HepG2 (cell line): ENCODE measurements around the gene IGF2BP3. TPM values are rescaled to one million over a fixed set of nuclear protein-coding genes. Genes with fewer than 3 reads are reported as not detected.

ENCODE experiments used
- ATAC-seq: fragments of 200-7000 bp; cut with Tn5 transposase; 3 replicates; pipeline ENCODE4 v1.9.1; 2020; ENCODE audit warnings: mild to moderate bottlenecking, moderate library complexity
- BruUV-seq: library from RNA; stranded (reverse); fragments of 400-500 nt; replicated peaks from 2 replicates; lab custom pipeline; 2021; lab: Mats Ljungman, UMichigan
- CTCF ChIA-PET: fragments of 300-600 bp; formaldehyde crosslinking; extraction: SDS; loops from one replicate; lab custom pipeline; 2021; ENCODE audit warnings: low total read pairs, inconsistent platforms, low intra/inter-chr PET ratio; lab: Yijun Ruan, JAX
- POLR2A ChIA-PET: fragments of 350-600 bp; sonication (Branson Sonifier 250); formaldehyde crosslinking; loops from one replicate; lab custom pipeline; 2020; ENCODE audit warnings: antibody characterized with exemption, inconsistent platforms; lab: Yijun Ruan, JAX
- DNase-seq: peaks from one replicate; pipeline ENCODE4 v3.0.0-alpha.2; 2015; ENCODE audit warnings: low spot score
- FAIRE-seq: peaks from 3 replicates; lab custom pipeline; 2011; peaks lifted over from hg19 to GRCh38; lab: Jason Lieb, UNC
- H2AFZ ChIP-seq: one replicate; pipeline ENCODE4 v1.6.1; 2011; ENCODE audit warnings: low read length, inconsistent platforms
- H3K27ac ChIP-seq: fragments of 300-600 bp; 3 replicates; pipeline ENCODE4 v1.8.0; 2011; ENCODE audit warnings: mixed run types, mild to moderate bottlenecking, mixed read lengths, low read length, inconsistent platforms; ENCODE audit not compliant: insufficient read depth; ENCODE audit errors: extremely low read length
- H3K27me3 ChIP-seq, 2 experiments: fragments of 200-600 bp in 1 of 2; 2 replicates in 1 of 2; 3 replicates in 1 of 2; pipeline versions ENCODE4 v1.6.0 to v1.8.0; 2011; ENCODE audit warnings: low read length in 2 of 2, mild to moderate bottlenecking in 2 of 2, moderate library complexity in 2 of 2, inconsistent platforms in 1 of 2; ENCODE audit not compliant: insufficient read depth in 2 of 2, control insufficient read depth in 1 of 2
- H3K36me3 ChIP-seq, 2 experiments: fragments of 200-600 bp in 1 of 2; replicated peaks in 1 of 2; 2 replicates in 1 of 2; 3 replicates in 1 of 2; pipeline versions ENCODE4 v1.5.1 to v1.8.0; 2011; ENCODE audit warnings: low read length in 2 of 2, inconsistent platforms in 1 of 2; ENCODE audit not compliant: insufficient read depth in 2 of 2, control insufficient read depth in 1 of 2
- H3K4me1 ChIP-seq: 2 replicates; pipeline ENCODE4 v1.5.1; 2012; ENCODE audit warnings: low read length, inconsistent platforms; ENCODE audit not compliant: insufficient read depth
- H3K4me2 ChIP-seq: 2 replicates; pipeline ENCODE4 v1.6.0; 2011; ENCODE audit warnings: low read depth, low read length, inconsistent platforms
- H3K4me3 ChIP-seq, 3 experiments: fragments of 200-600 bp in 1 of 3; sonication (generic), shearing (Covaris generic) in 1 of 3; replicated peaks in 1 of 3; 2 replicates each; pipeline ENCODE4 v1.5.1; 2011 to 2016; ENCODE audit warnings: low read length in 3 of 3, inconsistent platforms in 2 of 3, low read depth in 2 of 3, mild to moderate bottlenecking in 2 of 3, control low read depth in 1 of 3, mixed read lengths in 1 of 3; ENCODE audit not compliant: insufficient read depth in 1 of 3
- H3K79me2 ChIP-seq: one replicate; pipeline ENCODE4 v1.6.1; 2011; ENCODE audit warnings: low read length, inconsistent platforms; ENCODE audit not compliant: insufficient read depth
- H3K9ac ChIP-seq: 2 replicates; pipeline ENCODE4 v1.6.0; 2011; ENCODE audit warnings: mild to moderate bottlenecking, low read depth, low read length, inconsistent platforms; ENCODE audit not compliant: insufficient read depth
- H3K9me3 ChIP-seq: 2 replicates; pipeline ENCODE4 v1.5.1; 2012; ENCODE audit warnings: mild to moderate bottlenecking, low read length
- H4K20me1 ChIP-seq: 2 replicates; pipeline ENCODE4 v1.6.0; 2011; ENCODE audit warnings: inconsistent platforms, mild to moderate bottlenecking, low read length, moderate library complexity; ENCODE audit not compliant: insufficient read depth
- EEA1 ChIP-seq: sonication (generic); formaldehyde crosslinking; IDR thresholded peaks from 2 replicates; pipeline ENCODE4 v1.5.1; 2020; ENCODE audit warnings: mild to moderate bottlenecking, missing genetic modification reagents, borderline replicate concordance
- EHMT2 ChIP-seq: fragments of 200-600 bp; sonication (generic); IDR thresholded peaks from 2 replicates; pipeline ENCODE4 v1.7.0; 2017; ENCODE audit warnings: antibody characterized with exemption, low read depth, low read length, borderline replicate concordance
- GATAD2A ChIP-seq: IDR thresholded peaks from 2 replicates; pipeline ENCODE4 v1.6.1; 2016
- KAT7 ChIP-seq: IDR thresholded peaks from 2 replicates; pipeline ENCODE4 v1.6.1; 2018; ENCODE audit warnings: borderline replicate concordance, missing compliant biosample characterization
- ONECUT2 ChIP-seq: sonication (generic); formaldehyde crosslinking; IDR thresholded peaks from 2 replicates; pipeline ENCODE4 v1.4.0; 2020; ENCODE audit warnings: missing genetic modification reagents
- RFX3 ChIP-seq: IDR thresholded peaks from 2 replicates; pipeline ENCODE4 v1.6.1; 2016; ENCODE audit warnings: missing biosample characterization, missing genetic modification reagents
- SAP130 ChIP-seq: IDR thresholded peaks from 2 replicates; pipeline ENCODE4 v1.6.1; 2016; ENCODE audit warnings: low read depth
- THAP11 ChIP-seq: IDR thresholded peaks from 2 replicates; pipeline ENCODE4 v1.6.1; 2016; ENCODE audit warnings: missing biosample characterization, missing genetic modification reagents
- ZKSCAN5 ChIP-seq: sonication (generic); formaldehyde crosslinking; IDR thresholded peaks from 2 replicates; pipeline ENCODE4 v1.5.1; 2020; ENCODE audit warnings: mild to moderate bottlenecking, missing genetic modification reagents
- ZNF263 ChIP-seq: sonication (generic); formaldehyde crosslinking; IDR thresholded peaks from 2 replicates; pipeline ENCODE4 v1.4.0; 2020; ENCODE audit warnings: missing genetic modification reagents
- ZNF430 ChIP-seq: sonication (generic); formaldehyde crosslinking; IDR thresholded peaks from 2 replicates; pipeline ENCODE4 v1.9.0; 2021; ENCODE audit warnings: mild to moderate bottlenecking, missing genetic modification reagents
- ZNF75D ChIP-seq: sonication (generic); formaldehyde crosslinking; IDR thresholded peaks from 2 replicates; pipeline ENCODE4 v1.8.1; 2023; ENCODE audit warnings: missing genetic modification reagents, mild to moderate bottlenecking, borderline replicate concordance
- WGBS: methylation state at CpG from one replicate; pipeline ENCODE4 v1.1.6; 2017; ENCODE audit warnings: low lambda C conversion rate; 5-methylcytosine and 5-hydroxymethylcytosine counted together
- in situ Hi-C: cut with HindIII; loops from 2 replicates; pipeline ENCODE4 v1.10.0; 2017; ENCODE audit warnings: low pct_unique_long_range_greater_than_20kb; ENCODE audit not compliant: extremely low pct_ligation_motif_present
- intact Hi-C: fragments of 100-400 bp; cut with micrococcal nuclease; formaldehyde crosslinking; loops from one replicate; pipeline ENCODE4 v1.10.0; 2022; ENCODE audit not compliant: unreplicated experiment
- polyA plus RNA-seq, 8 experiments: library from polyadenylated mRNA; depleted of rRNA in 3 of 8; stranded (reverse) in 7 of 8; unstranded in 1 of 8; fragments of >200 nt; fragmentation: Illumina TruSeq in 4 of 8; extraction: Trizol in 4 of 8; gene quantifications; 2 replicates each; pipeline versions ENCODE4 v1.2.1 to v1.2.3, GENCODE V29; 2011 to 2016; ENCODE audit warnings: low read depth in 4 of 8, missing spikeins in 1 of 8, mixed read lengths in 1 of 8; ENCODE audit not compliant: insufficient read depth in 1 of 8
- total RNA-seq, 5 experiments: library from RNA; depleted of rRNA; stranded (reverse); fragments of >200 nt; fragmentation: Illumina TruSeq; extraction: Trizol; gene quantifications; 2 replicates each; pipeline ENCODE4 v1.2.3, GENCODE V29; 2016; ENCODE audit warnings: low read depth in 1 of 5
- TF ChIP-seq, protein P1 (sequence below): sonication (generic); formaldehyde crosslinking; IDR thresholded peaks from 2 replicates; pipeline ENCODE4 v1.8.0; 2022; ENCODE audit warnings: mild to moderate bottlenecking, missing genetic modification reagents; ENCODE audit not compliant: insufficient replicate concordance
- TF ChIP-seq, protein P2 (sequence below): sonication (generic); formaldehyde crosslinking; conservative IDR thresholded peaks from 2 replicates; pipeline ENCODE4 v1.8.0; 2022; ENCODE audit warnings: low read depth, missing genetic modification reagents
- TF ChIP-seq, protein P3 (sequence below): sonication (generic); formaldehyde crosslinking; IDR thresholded peaks from 2 replicates; pipeline ENCODE4 v1.5.1; 2020; ENCODE audit warnings: mild to moderate bottlenecking, missing genetic modification reagents

The IGF2BP3 gene
- total and polyA plus RNA-seq, 2 of the 13 experiments (the other 11 are each of a cell fraction or from before 2014, with no cell fraction given): 37.7 to 39.5 TPM

DNA sequence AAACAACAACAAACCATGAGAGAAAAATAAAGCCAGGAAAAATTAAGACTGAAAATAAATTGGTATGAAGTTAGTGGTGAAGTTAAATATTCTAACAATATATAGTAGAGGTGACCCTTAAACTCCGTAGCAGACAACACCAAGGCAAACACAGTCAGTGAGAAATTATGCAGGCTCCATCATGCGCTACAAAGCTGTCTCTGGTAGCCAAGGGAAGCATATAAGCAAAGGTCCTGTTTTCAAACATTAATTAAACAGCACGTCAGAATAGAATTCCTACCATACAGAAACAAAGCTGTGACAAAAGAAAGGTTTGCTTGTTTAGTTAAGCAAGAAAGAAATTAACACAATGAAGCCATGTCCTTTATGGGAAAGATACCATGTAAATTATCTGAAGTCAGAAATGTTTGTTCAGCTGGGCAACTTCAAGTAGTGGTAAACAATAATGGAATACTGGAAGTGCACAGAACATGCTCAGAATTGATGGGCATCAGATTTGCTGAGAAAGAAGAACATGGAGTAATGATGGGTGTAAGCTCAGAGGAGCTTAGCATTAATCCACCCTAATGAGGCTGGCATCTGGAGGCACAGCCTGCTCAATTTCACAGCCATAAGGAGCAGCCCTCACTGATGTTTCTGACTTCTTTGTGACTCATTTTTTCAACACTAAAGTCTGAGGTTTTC, 75.7 kb downstream of the IGF2BP3 start:
- H3K4me2 ChIP-seq: no peak overlapping the region
- intact Hi-C loops: loop anchor here (5.0 kb wide), 1 partner anchor 37 kb away; no protein-coding TSS in a partner anchor
- H2AFZ ChIP-seq: no peak overlapping the region
- peaks cover 52% of the 10 kb centered on the region for H3K4me1 ChIP-seq
- ATAC-seq (no peak), DNase-seq (no peak), FAIRE-seq (no peak)
- H3K79me2 ChIP-seq: peaks cover 26% of the 10 kb centered on the region
- H3K9ac ChIP-seq: no peak overlapping the region
- H4K20me1 ChIP-seq: no peaks in the 10 kb centered on the region; the same call in 1 of the 2 replicates
- POLR2A ChIA-PET: interaction anchor here (0.6 kb wide), 1 partner anchor 153 kb away, joined by 3 read pairs; no protein-coding TSS in a partner anchor
- CTCF ChIA-PET: no interaction called here
- H3K4me3 ChIP-seq: no peak overlapping the region
- H3K9me3 ChIP-seq: no peaks in the 10 kb centered on the region
- no peak for TF ChIP-seq ONECUT2 (CRISPR knock-in tag)
- no peak for TF ChIP-seq ZKSCAN5 (CRISPR knock-in tag)
- TF ChIP-seq, protein P1, sequence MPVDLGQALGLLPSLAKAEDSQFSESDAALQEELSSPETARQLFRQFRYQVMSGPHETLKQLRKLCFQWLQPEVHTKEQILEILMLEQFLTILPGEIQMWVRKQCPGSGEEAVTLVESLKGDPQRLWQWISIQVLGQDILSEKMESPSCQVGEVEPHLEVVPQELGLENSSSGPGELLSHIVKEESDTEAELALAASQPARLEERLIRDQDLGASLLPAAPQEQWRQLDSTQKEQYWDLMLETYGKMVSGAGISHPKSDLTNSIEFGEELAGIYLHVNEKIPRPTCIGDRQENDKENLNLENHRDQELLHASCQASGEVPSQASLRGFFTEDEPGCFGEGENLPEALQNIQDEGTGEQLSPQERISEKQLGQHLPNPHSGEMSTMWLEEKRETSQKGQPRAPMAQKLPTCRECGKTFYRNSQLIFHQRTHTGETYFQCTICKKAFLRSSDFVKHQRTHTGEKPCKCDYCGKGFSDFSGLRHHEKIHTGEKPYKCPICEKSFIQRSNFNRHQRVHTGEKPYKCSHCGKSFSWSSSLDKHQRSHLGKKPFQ (CRISPR knock-in tag): no peak
- no peak for TF ChIP-seq EHMT2
- TF ChIP-seq KAT7 (CRISPR knock-in tag): no peak
- no peak for TF ChIP-seq ZNF263 (CRISPR knock-in tag)
- TF ChIP-seq EEA1 (CRISPR knock-in tag): no peak
- no peak for TF ChIP-seq SAP130 (CRISPR knock-in tag)
- TF ChIP-seq RFX3 (CRISPR knock-in tag): no peak
- TF ChIP-seq ZNF75D: no peak
- TF ChIP-seq THAP11: no peak
- TF ChIP-seq ZNF430 (CRISPR knock-in tag): no peak
- TF ChIP-seq, protein P2, sequence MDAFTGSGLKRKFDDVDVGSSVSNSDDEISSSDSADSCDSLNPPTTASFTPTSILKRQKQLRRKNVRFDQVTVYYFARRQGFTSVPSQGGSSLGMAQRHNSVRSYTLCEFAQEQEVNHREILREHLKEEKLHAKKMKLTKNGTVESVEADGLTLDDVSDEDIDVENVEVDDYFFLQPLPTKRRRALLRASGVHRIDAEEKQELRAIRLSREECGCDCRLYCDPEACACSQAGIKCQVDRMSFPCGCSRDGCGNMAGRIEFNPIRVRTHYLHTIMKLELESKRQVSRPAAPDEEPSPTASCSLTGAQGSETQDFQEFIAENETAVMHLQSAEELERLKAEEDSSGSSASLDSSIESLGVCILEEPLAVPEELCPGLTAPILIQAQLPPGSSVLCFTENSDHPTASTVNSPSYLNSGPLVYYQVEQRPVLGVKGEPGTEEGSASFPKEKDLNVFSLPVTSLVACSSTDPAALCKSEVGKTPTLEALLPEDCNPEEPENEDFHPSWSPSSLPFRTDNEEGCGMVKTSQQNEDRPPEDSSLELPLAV (CRISPR knock-in tag): no peak
- TF ChIP-seq, protein P3, sequence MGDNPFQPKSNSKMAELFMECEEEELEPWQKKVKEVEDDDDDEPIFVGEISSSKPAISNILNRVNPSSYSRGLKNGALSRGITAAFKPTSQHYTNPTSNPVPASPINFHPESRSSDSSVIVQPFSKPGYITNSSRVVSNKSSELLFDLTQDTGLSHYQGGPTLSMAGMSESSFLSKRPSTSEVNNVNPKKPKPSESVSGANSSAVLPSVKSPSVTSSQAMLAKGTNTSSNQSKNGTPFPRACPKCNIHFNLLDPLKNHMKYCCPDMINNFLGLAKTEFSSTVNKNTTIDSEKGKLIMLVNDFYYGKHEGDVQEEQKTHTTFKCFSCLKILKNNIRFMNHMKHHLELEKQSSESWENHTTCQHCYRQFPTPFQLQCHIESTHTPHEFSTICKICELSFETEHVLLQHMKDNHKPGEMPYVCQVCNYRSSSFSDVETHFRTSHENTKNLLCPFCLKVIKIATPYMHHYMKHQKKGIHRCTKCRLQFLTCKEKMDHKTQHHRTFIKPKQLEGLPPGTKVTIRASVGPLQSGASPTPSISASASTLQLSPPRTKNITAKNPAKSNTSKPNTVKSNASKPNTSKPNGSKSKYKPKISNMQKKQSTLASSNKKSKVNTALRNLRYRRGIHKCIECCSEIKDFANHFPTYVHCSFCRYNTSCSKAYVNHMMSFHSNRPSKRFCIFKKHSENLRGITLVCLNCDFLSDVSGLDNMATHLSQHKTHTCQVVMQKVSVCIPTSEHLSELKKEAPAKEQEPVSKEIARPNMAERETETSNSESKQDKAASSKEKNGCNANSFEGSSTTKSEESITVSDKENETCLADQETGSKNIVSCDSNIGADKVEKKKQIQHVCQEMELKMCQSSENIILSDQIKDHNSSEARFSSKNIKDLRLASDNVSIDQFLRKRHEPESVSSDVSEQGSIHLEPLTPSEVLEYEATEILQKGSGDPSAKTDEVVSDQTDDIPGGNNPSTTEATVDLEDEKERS (CRISPR knock-in tag): no peak
- TF ChIP-seq GATAD2A (CRISPR knock-in tag): no peak
- no TSS peak for BruUV-seq
- H3K27ac ChIP-seq: no peak overlapping the region
- H3K36me3 ChIP-seq: peaks cover 6 to 19% of the 10 kb centered on the region in 2 experiments; a peak in 3 of 5 replicates
- WGBS: 95% methylated on average over 3 of the region's 3 CpGs
- in situ Hi-C loops: no loop called here
- no peaks in the 10 kb centered on the region for H3K27me3 ChIP-seq
